NK-92 treated with Interleukin-12 subunit alpha and Interleukin-12 subunit beta, amount 100 ng/mL, for 24 hours (cell line): ENCODE results near the gene POLR3B.
"Not testable (repeated sequence)": the region's sequence is repeated elsewhere in the genome, so short reads cannot be mapped to it uniquely, and the experiment has no call there.

Source experiments
- DNase-seq: peaks from one replicate; lab custom pipeline; 2025; lab: John Stamatoyannopoulos, UW

The POLR3B gene

DNA sequence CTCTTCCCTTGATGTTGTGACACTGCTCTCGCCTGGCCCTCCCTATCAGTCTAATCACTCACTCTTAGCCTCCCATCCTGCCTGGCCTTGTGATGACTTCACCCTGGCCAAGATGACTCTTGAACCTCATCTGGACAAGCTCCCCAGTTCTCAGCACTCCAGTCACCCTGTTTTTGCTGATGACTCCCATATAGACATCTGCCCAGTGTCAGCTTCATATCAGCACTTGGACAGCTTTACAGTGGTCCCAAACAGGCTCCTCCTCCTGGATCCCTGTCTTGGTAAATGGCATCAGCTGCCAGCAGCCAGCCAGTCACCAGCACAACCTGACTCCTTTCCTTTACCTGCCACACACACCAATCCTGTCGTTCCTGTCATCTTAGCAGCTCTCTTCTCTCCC lies 104.2 kb downstream of the POLR3B start:
- no peak for DNase-seq

DNA sequence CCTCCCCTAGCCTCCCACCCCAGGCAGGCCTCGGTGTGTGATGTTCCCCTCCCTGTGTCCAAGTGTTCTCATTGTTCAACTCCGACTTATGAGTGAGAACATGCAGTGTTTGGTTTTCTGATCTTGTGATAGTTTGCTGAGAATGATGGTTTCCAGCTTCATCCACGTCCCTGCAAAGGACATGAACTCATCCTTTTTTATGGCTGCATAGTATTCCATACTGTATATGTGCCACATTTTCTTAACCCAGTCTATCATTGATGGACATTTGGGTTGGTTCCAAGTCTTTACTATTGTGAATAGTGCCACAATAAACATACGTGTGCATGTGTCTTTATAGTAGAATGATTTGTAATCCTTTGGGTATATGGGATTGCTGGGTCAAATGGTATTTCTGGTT lies 108.1 kb downstream of the POLR3B start:
- DNase-seq, result not testable (repeated sequence)

DNA sequence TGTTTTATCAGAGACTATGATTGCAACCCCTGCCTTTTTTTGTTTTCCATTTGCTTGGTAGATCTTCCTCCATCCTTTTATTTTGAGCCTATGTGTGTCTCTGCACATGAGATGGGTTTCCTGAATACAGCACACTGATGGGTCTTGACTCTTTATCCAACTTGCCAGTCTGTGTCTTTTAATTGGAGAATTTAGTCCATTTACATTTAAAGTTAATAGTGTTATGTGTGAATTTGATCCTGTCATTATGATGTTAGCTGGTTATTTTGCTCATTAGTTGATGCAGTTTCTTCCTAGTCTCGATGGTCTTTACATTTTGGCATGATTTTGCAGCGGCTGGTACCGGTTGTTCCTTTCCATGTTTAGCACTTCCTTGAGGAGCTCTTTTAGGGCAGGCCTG lies 118.1 kb downstream of the POLR3B start:
- not testable (repeated sequence) for DNase-seq

DNA sequence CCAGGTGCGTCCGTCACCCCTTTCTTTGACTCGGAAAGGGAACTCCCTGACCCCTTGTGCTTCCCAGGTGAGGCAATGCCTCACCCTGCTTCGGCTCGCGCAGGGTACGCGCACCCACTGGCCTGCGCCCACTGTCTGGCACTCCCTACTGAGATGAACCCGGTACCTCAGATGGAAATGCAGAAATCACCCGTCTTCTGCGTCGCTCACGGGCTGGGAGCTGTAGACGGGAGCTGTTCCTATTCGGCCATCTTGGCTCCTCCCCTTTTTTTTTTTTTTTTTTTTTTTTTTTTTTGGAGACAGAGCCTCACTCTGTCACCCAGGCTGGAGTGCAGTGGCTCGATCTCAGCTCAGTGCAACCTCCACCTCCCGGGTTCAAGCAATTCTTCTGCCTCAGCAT lies 120.1 kb downstream of the POLR3B start:
- DNase-seq, result not testable (repeated sequence)

DNA sequence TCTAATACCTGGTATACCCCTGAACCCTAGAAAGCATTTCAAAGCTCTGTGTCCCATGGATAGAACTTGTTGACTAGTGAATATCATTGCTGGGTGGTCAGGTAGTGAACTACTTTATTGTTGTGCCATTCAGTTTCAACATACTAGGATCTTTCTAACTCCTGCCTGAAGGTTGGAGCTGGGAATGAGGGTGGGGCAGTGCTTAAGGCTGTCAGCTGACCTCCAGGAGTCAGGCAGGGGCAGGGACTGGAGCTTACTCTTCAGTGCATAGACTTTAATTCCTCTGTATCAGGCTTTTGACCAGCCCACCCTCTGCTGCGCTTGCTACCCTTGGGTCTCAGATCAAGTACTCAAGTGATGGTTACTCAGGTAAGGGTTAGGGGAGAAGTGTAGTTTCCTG lies 122.7 kb downstream of the POLR3B start:
- DNase-seq, result no peak

DNA sequence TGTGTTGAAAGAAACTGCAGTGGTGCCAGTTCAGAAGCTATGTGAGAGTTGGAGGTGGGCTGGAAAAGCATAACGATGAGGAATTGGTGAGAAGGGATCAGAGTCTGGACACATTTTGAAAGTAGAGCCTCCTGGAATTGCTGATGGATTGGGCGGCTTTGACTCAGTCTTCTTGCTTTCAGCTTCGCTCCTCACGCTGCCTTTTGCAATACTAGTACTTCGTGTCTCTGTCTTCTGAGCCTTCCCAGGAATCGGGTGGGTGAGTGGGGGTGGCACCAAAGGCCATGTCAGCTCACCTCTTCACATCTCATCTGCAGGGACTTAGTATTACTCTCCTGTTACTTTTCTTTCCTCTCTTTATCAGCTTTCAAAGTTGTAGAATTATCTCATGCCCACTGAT lies 123.7 kb downstream of the POLR3B start:
- no peak for DNase-seq

DNA sequence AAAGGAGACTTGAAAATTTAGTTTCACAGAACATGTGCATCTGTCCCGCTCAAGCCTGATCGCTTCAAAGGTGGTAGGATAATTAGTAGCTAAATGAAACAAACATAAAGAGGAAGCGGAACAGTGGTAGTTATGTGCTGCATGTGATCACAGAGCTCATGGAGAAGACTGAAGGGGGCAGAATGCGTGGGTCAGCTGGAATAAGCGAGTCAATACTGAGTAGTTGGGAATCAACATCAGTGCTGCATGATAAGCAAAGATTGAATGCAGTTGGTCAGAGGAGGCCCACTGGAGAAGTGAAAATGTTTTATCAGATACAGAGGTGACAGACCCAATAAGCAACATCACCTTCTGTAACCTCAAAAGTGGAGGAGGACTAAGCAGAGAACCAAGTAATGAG lies 130.1 kb downstream of the POLR3B start:
- no peak for DNase-seq

DNA sequence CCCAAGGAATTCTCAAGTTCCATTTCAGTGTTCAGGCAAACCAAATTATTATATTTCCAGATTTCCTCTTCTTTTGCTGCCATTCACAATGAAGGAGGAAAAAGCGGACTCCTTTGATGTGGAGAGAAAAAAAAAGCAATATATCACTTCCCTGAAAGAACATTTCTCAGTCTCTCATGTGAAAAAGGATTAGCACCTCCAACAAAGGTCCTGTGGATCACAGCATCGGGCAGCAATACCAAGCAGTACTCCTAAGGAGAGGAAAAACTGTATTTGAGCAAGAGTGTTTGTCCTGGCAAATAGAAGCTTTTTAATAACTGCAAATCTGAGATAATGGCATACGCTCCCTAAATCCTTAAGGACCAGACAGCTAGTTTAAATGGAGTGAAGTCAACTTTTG lies 131.3 kb downstream of the POLR3B start:
- DNase-seq, result no peak

DNA sequence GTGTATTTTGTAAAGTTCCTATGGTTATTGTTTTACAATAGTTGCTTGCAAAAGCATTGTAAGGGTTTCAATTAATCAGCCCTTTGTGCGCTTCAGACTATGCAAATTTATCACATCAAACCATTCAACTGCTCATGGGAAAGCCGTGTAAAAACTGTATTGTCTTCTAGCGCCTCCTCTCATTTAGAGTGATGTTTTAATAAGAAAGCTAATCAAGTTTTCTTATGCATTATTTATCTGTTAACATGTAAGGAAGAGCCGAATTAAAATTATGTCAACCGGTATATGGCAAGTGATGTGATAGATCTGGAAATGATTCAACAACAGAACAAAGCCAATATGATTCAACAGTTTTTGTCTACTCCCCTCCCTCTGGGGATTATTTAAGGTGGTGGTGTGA lies 132.7 kb downstream of the POLR3B start:
- DNase-seq, result no peak

DNA sequence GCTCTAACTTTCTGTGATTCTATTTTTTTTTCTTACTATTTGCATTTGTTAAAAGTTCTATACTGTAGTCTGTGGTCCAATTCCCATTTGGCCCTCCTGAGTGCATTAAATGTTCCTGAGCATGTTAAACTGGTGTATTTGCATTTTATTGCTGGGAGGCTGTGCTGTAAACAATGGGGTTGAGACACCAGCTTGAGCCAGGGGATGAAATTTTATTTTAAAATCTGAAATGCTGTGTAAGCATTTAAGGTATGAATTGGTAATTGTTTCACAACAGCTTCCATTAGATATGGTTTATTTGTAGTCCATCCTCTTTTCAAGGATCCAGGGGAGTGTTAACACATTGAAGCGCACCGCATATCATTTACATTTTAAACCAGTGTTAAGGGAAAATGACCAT lies 135.3 kb downstream of the POLR3B start:
- DNase-seq, result no peak

DNA sequence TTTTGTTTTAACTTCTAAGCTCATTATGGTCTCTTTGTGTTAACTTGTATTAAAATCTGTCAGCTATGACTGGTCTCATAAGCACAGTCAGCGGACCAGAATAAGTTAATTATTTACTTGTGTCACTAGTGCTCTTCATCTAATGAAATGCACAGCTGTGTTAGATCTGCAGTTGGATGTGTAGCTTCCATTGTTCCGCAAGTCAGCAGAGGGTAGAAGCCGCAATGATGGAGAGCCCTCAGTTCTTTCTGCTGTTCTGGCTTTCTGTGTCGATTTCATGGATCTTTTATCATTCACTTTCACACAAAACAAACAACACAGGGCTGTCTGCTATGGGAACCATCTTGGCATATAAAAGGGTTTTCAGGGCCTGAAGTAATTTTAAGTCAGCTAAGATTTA lies 136.0 kb downstream of the POLR3B start:
- no peak for DNase-seq

DNA sequence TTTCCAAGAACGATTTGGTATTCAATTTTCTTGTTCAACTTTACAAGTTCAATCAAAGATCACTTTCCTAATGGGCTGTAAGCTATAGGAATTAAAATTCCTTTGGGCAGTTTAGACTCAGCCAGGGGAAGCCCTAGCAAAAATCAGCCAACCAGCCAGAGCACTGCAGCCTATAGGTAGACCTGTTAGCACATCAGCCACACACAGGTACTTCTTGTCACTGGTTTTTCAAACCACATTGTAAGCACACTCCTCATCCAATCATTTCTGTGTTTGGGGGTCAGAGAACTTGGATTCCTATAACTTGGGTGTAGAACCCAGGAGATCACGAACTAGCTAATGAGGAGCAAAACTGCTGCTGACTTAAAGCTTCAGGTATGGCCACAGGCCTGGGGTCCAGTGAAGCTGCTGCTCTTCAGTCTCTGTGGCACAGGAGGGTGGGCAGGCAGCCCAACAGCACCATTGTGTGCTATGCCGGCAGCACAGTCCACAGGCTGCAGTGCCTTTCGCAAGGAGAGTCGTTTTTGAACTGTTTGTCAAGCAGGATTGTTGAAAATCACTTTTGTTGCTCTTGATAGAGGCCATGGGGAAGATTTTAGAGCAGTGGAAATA lies 137.9 kb downstream of the POLR3B start:
- DNase-seq, result no peak

DNA sequence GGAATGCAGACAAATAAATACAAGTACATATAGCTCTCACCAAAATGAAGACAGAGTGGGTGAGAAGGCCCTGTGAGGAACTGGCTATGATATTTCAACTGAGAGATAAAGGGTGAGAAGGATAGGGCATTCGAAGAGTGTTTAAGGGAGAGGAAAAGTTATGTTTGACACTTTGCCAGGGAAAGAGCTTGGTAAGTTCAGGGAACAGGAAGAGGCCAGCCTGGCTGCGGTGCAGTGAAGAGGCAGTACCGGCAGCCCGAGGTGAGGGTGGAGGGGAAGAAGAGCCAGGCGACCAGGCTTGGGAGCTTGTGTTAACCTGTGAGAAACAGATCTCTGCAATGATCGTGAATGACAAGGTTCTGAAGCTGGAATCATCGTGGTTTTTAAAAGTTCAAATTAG lies 140.5 kb downstream of the POLR3B start:
- no peak for DNase-seq

DNA sequence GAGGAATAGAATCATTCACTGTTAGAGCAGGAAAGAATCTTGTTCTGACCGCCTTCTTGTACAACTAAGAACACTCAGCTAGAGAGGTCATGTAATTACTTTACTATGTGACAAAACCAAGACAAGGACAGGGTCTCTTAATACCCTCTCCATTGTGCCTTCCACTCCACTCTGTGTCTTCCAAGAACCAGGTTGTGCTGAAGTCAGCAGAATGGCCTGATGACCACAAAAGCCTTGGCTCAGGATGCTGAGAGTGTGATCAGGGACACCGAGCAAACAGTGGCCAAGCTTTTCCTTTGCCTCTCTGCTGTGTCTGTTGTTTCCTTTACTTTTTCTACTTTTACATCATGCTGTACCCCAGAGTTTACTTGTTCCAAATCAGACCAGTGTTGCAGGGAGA lies 142.1 kb downstream of the POLR3B start:
- no peak for DNase-seq

DNA sequence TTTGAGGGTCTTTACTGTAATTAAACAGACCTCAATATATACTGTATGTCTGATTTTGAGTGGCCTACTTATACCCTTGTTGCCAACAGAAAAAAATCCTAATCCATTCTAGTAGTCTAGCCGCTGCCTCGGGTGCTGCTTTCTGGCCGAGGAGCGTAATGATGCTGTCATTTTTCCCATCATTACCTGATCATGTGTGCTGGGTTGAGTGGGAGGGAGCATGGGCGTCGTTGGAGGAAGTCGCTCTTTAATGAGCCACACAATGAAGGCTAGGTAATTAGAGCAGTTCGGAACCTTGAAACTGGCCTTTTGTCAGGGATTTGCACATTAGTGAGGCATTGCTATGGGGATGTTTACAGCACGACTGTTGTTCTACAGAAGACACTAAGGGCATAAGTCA lies 149.1 kb downstream of the POLR3B start:
- no peak for DNase-seq

DNA sequence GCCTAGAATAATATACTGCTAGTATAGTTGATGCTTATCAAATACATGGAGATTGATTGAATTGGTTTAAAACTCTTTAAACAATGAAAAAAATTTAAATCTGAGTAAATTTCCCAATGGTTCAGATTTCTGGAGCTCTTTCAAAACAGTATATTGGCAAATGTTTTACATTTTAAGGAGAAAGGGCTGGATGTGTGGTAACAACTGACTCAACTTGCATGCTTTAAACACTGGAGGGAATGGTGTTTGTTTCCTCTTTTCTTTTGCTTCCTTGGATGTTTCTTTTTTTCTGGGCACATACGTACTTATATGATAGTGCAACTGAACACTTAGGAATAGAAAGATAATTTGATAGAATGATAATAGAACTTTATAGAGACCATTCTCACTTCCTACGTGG lies 151.4 kb downstream of the POLR3B start:
- DNase-seq, result no peak

DNA sequence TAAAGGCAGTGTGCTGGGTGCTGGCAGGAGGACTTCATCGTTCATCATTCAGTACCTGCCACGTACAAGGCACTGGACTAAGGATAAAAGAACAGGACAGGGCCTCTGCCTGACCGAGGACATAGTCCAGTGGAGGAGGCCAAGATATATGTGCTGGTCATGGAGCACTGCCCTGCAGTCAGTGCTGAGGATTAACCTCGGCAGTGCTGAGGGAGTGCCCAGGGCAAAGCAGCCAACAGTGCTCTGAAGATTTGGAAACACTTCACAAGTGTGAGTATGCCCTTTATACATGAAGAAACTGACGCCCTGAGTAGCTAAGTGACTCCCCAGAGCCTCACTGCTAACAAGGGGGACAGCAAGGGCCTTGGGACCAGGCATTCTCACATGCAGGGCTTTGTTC lies 153.8 kb downstream of the POLR3B start:
- no peak for DNase-seq

DNA sequence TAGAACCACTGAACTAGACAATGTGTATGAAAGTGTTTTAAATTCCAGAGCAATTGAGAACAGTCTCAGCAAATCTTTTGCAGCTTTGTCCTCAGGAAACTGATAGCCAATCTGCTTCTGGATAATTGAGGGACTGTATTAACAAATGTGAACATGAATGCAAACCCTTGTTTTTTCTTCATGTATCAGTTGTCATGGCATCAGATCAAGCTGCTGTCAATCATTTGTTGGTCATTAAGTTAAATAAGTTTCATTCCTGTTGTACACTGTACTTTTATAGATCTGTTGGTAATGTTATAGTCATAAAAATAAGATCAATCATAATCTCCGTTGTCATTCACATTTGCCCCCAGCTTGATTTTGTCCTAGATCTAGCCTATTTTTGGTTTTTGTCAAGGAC lies 159.8 kb downstream of the POLR3B start:
- no peak for DNase-seq

DNA sequence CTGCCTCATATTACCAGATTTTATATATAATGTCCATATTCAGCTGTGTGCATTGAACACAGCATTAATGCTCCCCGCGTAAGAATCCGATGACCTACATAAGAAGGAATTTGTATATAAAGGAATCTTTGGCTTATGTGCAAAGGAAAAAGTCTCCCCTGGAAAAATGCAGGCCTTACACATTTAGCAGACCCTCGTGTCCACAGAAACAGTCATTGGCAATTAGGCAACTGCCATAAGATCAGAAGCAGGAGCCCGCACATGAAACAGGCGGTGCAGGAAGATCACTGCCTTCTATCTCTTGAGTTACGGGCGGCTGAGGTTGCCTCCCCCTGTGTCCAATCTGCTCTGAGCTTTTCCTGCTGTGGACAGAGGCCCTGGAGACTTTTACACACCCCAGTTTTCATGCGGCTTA lies 162.1 kb downstream of the POLR3B start:
- DNase-seq, result no peak

DNA sequence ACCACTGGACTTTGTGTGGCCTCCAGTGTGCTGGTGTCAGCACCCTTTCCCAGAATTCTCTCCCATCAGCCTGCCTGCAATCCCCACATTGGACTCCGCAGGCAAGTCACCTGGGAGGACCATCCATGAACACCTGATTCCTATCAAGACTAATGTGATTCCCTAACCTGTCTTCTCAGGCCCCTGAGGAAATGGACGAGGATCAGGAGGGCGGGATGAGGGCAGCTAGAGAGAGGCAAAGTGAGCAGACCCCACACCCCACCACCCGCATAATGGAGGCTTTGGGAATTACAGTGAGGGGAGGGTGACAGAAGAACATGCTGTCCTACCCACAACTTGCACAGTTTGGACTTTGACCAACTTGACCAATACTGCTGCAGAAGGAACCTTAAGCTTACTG lies 164.4 kb downstream of the POLR3B start:
- no peak for DNase-seq

DNA sequence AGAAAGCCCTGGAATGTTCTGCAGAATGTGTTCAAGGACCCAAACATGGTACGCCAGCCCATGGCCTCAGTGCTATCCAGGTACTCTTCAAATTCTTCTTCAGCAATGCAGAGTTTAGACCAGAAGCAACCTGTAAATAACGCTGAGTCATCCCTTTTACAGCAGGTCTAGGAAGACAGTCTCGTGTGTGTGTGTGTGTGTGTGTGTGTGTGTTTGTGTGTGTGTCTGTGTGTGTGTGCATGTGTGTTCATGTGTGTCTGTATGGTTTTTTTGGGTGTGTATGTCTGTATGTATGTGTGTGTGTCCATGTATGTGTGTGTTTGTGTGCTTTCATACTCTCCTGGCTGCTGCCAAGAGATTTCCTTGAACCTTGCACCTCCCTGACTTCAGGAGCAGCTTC lies 165.2 kb downstream of the POLR3B start:
- DNase-seq, result no peak

DNA sequence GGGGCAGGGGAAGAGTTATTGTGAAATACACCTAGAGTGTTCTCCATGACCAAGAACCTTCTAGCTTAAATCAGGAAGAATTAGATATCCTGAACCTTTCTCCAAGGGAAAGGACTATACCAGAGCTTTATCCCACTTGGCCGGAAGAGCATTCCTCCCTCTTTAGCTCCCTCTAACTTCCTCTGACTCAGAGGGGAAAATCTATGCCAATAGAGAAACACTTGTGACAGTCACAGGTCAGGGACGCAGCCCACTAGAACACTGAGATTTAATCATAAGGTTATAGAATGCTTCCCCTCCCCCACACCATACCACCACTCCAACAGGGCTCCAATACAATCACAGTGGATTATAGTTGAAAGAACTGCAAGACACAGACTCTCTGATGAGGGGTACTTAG lies 169.8 kb downstream of the POLR3B start:
- no peak for DNase-seq

DNA sequence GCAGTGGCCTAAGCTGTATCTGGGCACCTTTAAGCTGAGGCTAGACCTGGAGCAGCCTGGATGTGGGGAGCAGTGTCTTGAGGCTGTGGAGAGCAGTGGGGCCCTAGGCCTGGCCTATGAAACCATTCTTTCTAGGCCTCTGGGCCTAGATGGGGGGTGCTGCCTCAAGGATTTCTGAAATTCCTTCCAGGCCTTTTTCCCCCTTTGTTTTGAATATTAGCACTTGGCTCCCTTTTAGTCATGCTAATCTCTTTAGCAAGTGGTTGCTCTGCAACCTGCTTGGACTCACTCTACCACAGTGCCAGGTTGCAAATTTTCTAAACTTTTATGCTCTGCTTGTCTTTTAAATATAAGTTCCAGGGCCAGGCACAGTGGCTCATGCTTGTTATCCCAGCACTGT lies 183.7 kb downstream of the POLR3B start:
- no peak for DNase-seq

DNA sequence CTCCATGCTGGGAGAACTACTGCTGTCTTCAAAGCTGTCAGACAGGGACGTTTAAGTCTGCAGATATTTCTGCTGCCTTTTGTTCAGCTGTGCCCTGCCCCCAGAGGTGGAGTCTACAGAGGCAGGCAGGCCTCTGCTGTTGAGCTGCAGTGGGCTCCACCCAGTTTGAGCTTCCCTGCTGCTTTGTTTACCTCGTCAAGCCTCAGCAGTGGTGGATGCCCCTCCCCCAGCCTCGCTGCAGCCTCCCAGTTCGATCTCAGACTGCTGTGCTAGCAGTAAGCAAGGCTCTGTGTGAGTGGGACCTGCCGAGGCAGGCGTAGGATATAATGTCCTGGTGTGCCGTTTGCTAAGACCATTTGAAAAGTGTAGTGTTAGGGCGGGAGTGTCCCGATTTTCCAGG lies 193.9 kb downstream of the POLR3B start:
- no peak for DNase-seq

DNA sequence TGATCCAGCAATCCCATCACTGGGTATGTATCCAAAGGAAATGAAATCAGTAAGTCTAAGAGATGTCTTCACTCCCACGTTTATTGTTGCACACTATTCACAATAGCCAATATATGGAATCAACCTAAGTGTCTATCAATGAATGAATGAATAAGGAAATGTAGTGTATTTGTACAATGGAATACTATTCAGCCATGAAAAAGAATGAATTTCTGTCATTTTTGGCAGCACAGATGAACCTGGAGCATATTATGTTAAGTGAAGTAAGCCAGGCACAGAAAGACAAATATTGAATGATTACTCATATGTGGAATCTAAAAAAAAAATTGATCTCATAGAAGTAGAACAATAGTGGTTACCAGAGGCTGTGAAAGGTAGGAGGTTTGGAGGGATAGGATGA lies 194.7 kb downstream of the POLR3B start:
- DNase-seq, result no peak
